Keratinocyte (primary cell): ENCODE results near the gene NPDC1. TPM values are rescaled to one million over a fixed set of nuclear protein-coding genes. Genes with fewer than 3 reads are reported as not detected.

Source experiments
- DNase-seq: peaks from one replicate; pipeline ENCODE4 v3.0.0-alpha.2; 2011; ENCODE audit warnings: low read depth, missing footprints, low spot score
- FAIRE-seq: peaks from 2 replicates; lab custom pipeline; 2011; peaks lifted over from hg19 to GRCh38; lab: Jason Lieb, UNC
- H2AFZ ChIP-seq: 2 replicates; pipeline ENCODE4 v1.6.0; 2012; ENCODE audit warnings: low read length, control low read depth, inconsistent platforms; ENCODE audit not compliant: control insufficient read depth
- H3K27ac ChIP-seq: 2 replicates; pipeline ENCODE4 v1.5.1; 2011; ENCODE audit warnings: low read length; ENCODE audit not compliant: control insufficient read depth, insufficient read depth
- H3K27me3 ChIP-seq: 3 replicates; pipeline ENCODE4 v1.6.0; 2011; ENCODE audit warnings: low read length; ENCODE audit not compliant: control insufficient read depth, insufficient read depth; ENCODE audit errors: extremely low read depth
- H3K36me3 ChIP-seq, 2 experiments: 2 replicates in 1 of 2; 3 replicates in 1 of 2; pipeline ENCODE4 v1.5.1; 2011; ENCODE audit warnings: low read length in 2 of 2, mild to moderate bottlenecking in 1 of 2; ENCODE audit not compliant: control insufficient read depth in 2 of 2, insufficient read depth in 2 of 2; ENCODE audit errors: extremely low read depth in 1 of 2
- H3K4me1 ChIP-seq: 3 replicates; pipeline ENCODE4 v1.5.1; 2011; ENCODE audit warnings: low read length; ENCODE audit not compliant: control insufficient read depth, insufficient read depth; ENCODE audit errors: extremely low read depth
- H3K4me2 ChIP-seq: 3 replicates; pipeline ENCODE4 v1.6.0; 2011; ENCODE audit warnings: low read depth, low read length; ENCODE audit not compliant: control insufficient read depth, insufficient read depth; ENCODE audit errors: extremely low read depth
- H3K4me3 ChIP-seq, 3 experiments: fragments of 200-600 bp in 1 of 3; sonication (generic) in 1 of 3; 2 replicates in 2 of 3; 3 replicates in 1 of 3; pipeline ENCODE4 v1.5.1; 2011 to 2016; ENCODE audit warnings: low read length in 3 of 3, mild to moderate bottlenecking in 3 of 3, control low read depth in 2 of 3, inconsistent platforms in 1 of 3, low read depth in 1 of 3, mixed read lengths in 1 of 3, mixed run types in 1 of 3, moderate library complexity in 1 of 3; ENCODE audit not compliant: control insufficient read depth in 2 of 3, insufficient read depth in 2 of 3; ENCODE audit errors: extremely low read depth in 1 of 3
- H3K79me2 ChIP-seq: 2 replicates; pipeline ENCODE4 v1.6.0; 2012; ENCODE audit warnings: low read length; ENCODE audit not compliant: control insufficient read depth, insufficient read depth
- H3K9ac ChIP-seq: 3 replicates; pipeline ENCODE4 v1.6.0; 2011; ENCODE audit warnings: low read length; ENCODE audit not compliant: control insufficient read depth, insufficient read depth; ENCODE audit errors: extremely low read depth
- H3K9me1 ChIP-seq: 3 replicates; pipeline ENCODE4 v1.6.0; 2011; ENCODE audit warnings: low read length; ENCODE audit not compliant: control insufficient read depth, insufficient read depth; ENCODE audit errors: extremely low read depth
- H3K9me3 ChIP-seq: 2 replicates; pipeline ENCODE4 v1.5.1; 2012; ENCODE audit warnings: low read depth, low read length; ENCODE audit not compliant: control insufficient read depth
- H4K20me1 ChIP-seq: 3 replicates; pipeline ENCODE4 v1.6.0; 2011; ENCODE audit warnings: low read length; ENCODE audit not compliant: control insufficient read depth, insufficient read depth; ENCODE audit errors: extremely low read depth
- EZH2 ChIP-seq: IDR thresholded peaks from one replicate; pipeline ENCODE4 v1.6.1; 2012; ENCODE audit warnings: inconsistent platforms, mild to moderate bottlenecking, low read length, moderate library complexity
- dilution Hi-C: fragments of 300-500 bp; cut with MboI; formaldehyde crosslinking; loops from one replicate; pipeline ENCODE4 v1.7.0; 2020; ENCODE audit warnings: low sequenced_read_pairs; ENCODE audit not compliant: extremely low pct_ligation_motif_present
- polyA plus RNA-seq, 5 experiments: library from polyadenylated mRNA; depleted of rRNA in 3 of 5; stranded (reverse) in 3 of 5; stranded (forward) in 1 of 5; unstranded in 1 of 5; fragments of >200 nt; gene quantifications; 1 replicate in 1 of 5; 2 replicates in 3 of 5; 3 replicates in 1 of 5; pipeline versions ENCODE4 v1.2.1 to v1.2.3, GENCODE V29; 2011 to 2012; ENCODE audit warnings: missing spikeins in 2 of 5, low read depth in 1 of 5, low replicate concordance in 1 of 5
- TF ChIP-seq, protein P1 (sequence below), 3 experiments: IDR thresholded peaks in 1 of 3; conservative IDR thresholded peaks in 1 of 3; optimal IDR thresholded peaks in 1 of 3; 2 replicates in 2 of 3; 3 replicates in 1 of 3; pipeline versions ENCODE3 to v1.5.1; 2011; ENCODE audit warnings: low read length in 3 of 3, mild to moderate bottlenecking in 3 of 3, moderate library complexity in 2 of 3, control low read depth in 1 of 3, inconsistent platforms in 1 of 3; ENCODE audit not compliant: insufficient read depth in 2 of 3; ENCODE audit errors: extremely low read depth in 1 of 3

The NPDC1 gene
- polyA plus RNA-seq, 1 donor (not counting 4 experiments of a cell fraction or from before 2014, with no cell fraction given): 9.8 TPM

- Histone ChIP-seq H3K36me3 (no peaks in the 10 kb centered on the region), H3K27me3 (no peaks in the 10 kb centered on the region), H3K79me2 (no peaks in the 10 kb centered on the region), H4K20me1 (no peaks in the 10 kb centered on the region), H3K9ac (peak overlapping the region; percentile 28), H3K4me1 (peaks cover 13% of the 10 kb centered on the region), H3K9me1 (no peaks in the 10 kb centered on the region), H3K4me3 (peak overlapping the region; percentile 23 to 64 (median 61)), H3K9me3 (no peaks in the 10 kb centered on the region), H2AFZ (no peak overlapping the region), H3K27ac (no peak overlapping the region), H3K4me2 (peak overlapping the region; percentile 70)
- FAIRE-seq (no peak), DNase-seq (no peak)
- TF ChIP-seq, protein P1, sequence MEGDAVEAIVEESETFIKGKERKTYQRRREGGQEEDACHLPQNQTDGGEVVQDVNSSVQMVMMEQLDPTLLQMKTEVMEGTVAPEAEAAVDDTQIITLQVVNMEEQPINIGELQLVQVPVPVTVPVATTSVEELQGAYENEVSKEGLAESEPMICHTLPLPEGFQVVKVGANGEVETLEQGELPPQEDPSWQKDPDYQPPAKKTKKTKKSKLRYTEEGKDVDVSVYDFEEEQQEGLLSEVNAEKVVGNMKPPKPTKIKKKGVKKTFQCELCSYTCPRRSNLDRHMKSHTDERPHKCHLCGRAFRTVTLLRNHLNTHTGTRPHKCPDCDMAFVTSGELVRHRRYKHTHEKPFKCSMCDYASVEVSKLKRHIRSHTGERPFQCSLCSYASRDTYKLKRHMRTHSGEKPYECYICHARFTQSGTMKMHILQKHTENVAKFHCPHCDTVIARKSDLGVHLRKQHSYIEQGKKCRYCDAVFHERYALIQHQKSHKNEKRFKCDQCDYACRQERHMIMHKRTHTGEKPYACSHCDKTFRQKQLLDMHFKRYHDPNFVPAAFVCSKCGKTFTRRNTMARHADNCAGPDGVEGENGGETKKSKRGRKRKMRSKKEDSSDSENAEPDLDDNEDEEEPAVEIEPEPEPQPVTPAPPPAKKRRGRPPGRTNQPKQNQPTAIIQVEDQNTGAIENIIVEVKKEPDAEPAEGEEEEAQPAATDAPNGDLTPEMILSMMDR (optimal IDR thresholded peaks at IDR 0.05 in 1 of 3, IDR thresholded peaks at IDR 0.05 in 1 of 3, conservative IDR thresholded peaks at IDR 0.05 in 1 of 3; ENCODE audit: extremely low read depth in 1 of 3, insufficient read depth in 2 of 3, low read length in 3 of 3): no peak
- TF ChIP-seq EZH2: no peak
- dilution Hi-C loops: no loop called here
These were observed 24.9 kb upstream of the NPDC1 start for GRCh38 chr9:137070906-137071275.

DNA sequence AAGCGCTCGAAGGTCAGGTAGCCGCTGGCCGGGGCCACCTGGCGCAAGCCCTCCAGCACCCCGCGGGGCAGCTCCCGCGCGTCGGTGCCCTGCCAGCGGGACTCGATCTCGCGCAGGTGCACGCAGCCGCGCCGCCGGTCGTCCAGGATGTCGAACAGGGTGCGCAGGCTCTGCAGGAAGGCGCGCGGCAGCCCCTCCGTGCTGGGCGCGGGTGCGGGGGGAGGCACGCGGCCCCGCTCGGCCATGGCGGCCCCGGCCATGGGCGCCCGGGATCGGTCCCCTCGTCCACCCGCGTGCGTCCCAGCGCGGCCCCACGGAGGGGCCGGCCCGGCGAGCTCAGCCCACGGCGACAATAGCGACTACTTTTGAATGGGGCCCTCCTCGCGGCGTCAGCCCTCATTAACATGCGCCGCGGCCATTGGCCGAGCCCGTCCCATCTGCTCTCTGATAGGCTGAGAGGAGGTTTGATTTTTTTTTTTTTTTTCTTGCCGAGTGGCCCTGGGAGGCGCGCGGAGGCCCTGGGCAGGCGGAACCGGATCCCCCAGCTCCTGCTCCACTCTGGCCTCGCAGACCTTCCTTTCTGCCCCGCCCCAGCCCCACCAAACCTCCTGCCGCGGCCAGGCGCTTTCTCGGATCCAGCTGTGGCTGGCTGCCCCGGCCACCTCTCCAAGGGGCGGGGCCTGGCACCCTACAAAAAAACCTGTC is 24.4 kb upstream of the NPDC1 start, which contains the start of gene SAPCD2:
SAPCD2 (minus strand) TSS at position 357 of the 705 bp plus-strand sequence; CDS start at position 260, 97 bp downstream.
- Histone ChIP-seq H3K4me2 (peak within 1 kb of the TSS; percentile 70), H3K9ac (peak within 1 kb of the TSS; percentile 28), H3K9me3 (no peaks in the 10 kb centered on the region), H4K20me1 (no peaks in the 10 kb centered on the region), H3K27ac (no peak within 1 kb of the TSS), H3K27me3 (no peaks in the 10 kb centered on the region), H3K79me2 (no peaks in the 10 kb centered on the region), H3K36me3 (no peaks in the 10 kb centered on the region), H3K4me1 (peaks cover 12% of the 10 kb centered on the region), H2AFZ (peak within 1 kb of the TSS; percentile 46), H3K9me1 (no peaks in the 10 kb centered on the region), H3K4me3 (peak within 1 kb of the TSS; percentile 23 to 64 (median 61))
- TF ChIP-seq EZH2: no peak
- TF ChIP-seq, protein P1 (optimal IDR thresholded peaks at IDR 0.05 in 1 of 3, IDR thresholded peaks at IDR 0.05 in 1 of 3, conservative IDR thresholded peaks at IDR 0.05 in 1 of 3; ENCODE audit: extremely low read depth in 1 of 3, insufficient read depth in 2 of 3, low read length in 3 of 3): no peak
- FAIRE-seq (no peak), DNase-seq (no peak)
- dilution Hi-C loops: no loop called here
